CD4-positive, alpha-beta T cell treated with Interleukin-17A for 1 hour (primary cell): Measurements from ENCODE around the gene SAPCD2.

Source experiments
- DNase-seq: peaks from one replicate; pipeline ENCODE4 v3.0.0-alpha.2; 2020

Gene SAPCD2

DNA sequence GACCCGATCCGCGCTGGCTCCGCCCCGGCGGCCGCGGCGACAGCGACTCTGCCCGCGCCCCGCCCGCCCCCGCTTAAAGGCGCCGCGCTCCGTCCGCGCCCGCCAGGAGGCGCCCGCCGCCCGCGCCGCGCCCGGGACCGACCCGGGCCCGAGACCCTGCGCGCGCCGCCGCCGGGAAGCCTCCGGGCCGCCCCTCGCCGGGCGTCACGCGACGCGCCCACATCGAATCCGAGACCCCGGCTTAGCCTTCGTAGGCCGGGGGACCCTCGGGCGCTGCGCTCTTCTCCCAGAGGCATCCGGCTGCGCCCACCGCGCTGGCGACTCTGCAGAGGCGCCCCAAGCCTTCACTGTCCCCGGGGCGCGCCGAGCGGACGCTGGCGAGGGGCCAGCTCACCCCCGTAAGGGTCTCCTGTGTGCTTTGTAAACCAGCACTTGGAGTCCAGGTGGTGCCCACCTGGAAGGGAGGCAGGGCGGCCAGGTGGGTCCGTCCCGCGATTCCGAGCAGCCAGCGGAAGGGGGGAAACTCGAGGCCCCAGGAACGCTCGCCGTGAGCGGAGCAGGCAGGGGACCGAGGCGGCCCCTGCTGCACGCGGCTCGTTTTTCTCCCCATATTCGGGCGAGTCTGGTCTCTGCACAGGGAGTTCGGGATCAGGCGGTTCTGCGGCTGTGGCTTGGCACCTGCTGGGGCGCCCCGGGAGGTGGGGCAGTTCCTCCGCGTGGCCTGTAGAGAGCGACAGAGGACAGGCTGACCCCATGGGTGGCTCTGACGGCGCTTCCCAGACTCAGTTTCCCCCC is 41.9 kb downstream of the SAPCD2 start:
- peak; percentile 69 for DNase-seq

DNA sequence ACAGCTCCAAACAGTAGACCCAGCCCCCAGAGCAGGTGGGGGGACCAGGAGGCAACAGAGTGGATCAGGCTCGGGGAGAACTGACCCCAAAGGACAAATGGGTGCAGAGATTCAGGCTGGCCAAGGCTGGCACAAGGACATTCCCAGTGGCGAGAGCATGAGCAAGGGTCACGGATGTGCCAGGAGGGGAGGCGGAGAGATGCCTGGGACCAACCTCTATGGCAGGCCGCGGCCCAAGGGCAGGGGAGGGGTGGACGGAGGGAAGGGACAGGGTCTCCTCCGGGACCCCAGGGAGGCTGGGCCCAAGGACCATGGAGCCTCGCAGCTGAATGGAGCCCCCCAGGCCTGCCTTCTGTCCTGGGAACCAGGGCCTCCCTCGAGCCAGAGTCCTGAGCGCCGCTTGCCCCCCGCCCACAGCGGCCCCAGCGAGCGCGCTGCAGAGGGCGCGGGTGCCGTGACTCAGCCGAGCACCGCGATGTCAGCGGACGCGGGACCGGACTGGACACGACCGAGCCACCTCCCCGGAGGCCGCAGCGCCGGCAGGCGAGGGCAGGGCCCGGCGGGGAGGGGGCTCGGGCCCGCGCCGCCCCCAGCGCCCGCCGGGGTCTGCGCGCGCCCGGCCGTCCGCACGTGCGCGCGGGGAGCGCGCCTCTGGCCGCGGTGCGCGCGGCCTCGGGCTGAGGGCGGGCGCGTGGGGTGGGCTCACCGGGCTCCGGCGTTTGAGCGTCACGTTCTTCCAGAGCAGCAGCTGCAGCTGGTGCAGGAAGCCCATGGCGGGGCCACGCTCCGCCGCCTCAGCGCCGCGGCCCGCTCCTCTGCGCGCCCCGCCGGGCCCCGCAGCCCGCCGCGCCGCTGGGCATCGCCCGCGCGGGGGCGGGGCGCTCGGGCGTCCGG is 42.7 kb downstream of the SAPCD2 start, which contains the start of gene ABCA2:
Gene ABCA2 (minus strand): TSS at position 869 of the 894 bp plus-strand sequence. CDS start 97 bp downstream, at position 772.
- DNase-seq, result no peak

DNA sequence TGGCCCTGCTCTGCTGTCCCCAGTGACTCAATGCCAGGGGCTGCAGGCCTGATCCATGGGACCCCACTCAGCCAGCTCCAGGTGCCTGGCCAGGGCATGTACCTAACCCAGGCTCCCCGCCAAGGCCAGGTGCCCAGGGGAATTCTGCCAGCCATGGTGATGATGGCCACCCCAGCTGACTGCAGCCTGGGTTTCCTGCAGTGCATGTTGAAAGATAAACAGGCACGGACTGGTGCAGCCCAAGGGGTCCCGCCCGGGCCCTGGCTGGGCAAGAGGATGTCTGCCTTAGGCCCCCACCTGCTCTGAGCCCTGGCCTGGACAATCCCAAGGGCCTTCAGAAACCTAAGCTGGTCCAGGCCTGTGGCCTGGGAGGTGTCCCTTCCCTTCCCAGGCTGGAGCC is 43.5 kb downstream of the SAPCD2 start:
- DNase-seq, result no peak

DNA sequence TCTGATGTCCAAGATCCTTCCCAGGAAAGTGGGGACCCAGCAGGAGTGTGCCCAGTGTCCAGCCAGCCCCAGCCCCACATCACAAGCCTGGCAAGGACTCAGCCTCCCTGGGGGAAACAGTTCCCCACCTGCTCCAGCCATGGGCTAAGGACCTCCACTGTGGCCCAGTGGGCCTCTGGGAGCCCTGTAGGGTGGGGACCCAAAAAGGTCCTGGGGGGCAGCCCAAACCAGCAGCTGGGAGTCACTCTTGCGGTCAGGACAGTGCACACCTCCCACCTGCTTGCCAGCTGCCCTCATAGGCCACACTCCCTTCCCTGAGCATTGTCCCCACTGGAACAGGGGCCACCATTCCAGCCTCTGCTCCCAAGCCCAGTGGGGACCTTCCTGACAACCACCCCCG is 44.0 kb downstream of the SAPCD2 start:
- no peak for DNase-seq

DNA sequence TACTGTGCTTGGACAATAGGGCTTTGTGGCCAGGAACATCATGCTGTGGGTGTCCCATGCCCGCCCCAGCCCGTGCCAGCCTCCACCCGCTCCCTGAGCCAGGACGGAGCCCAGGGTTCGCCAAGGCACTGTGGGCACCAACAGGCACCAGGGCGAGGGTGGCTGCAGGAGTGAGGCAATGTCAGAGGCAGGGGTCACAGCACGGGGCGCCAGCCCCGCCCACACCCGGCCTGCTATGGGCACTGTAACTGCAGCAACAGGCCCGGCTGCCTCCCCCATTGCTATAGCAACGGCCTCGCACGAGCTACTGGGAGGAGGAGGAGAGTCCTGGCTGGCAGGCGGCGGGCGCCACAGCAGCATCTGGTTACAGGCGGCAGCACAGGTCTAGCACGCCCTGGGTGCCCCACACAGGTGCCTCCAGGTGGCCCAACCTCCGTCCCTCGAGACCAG is 44.8 kb downstream of the SAPCD2 start:
- no peak for DNase-seq

DNA sequence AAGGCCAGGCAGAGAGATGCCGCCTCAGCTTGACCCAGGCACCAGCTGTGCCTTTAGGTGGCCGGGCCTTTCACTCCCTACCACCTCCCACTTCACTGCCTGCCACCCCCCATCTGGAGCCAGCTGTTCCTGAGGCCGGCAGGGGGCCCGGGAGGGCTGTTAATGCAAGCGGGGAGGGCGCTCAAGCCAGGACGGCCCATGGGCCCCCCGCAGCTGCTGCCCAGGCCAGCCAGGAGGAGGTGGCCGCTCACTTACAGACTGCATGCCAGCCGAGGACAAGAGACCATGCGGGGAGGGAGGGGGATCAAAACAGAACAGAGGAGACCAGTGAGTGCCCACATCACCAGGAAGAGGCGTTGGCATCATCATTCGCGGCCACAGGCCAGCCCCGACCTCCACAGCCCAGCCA is 46.8 kb downstream of the SAPCD2 start:
- DNase-seq, result no peak

DNA sequence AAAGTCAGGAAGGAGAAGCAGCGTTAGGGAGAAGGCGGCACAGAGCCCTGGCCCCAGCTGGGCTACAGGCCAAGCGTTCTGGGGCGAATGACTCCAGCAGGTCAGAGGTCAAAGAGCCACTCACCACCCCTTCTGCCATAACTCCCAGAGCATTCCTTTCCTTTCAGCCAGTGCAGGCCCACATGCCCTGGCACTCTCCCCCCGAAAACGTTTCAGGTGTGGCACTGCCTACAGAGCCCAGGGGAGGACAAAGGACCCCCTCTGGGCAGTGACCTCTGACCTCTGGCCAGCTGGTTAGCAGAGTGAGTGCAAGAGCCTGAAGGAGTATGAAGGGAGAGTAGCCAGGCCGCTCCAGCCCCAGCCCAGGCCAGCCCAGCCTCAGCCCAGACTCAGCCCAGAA is 47.2 kb downstream of the SAPCD2 start:
- no peak for DNase-seq

DNA sequence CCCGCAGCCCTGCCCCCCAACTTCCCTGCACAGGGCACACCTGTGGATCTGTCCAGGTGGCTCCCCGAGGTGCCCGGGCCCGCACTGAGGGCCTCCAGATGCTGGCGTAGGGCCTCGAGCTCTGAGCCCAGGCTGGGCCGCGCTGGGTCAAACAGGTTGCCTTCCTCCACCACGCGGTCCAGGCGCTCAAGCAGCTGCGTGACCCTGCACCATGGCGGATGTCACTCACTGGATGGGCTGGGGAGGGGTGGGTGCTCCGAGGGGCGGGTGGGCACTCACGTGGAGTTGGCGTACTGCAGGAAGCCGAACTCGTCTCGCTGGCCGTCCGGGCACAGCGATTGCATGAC is 47.7 kb downstream of the SAPCD2 start:
- no peak for DNase-seq

DNA sequence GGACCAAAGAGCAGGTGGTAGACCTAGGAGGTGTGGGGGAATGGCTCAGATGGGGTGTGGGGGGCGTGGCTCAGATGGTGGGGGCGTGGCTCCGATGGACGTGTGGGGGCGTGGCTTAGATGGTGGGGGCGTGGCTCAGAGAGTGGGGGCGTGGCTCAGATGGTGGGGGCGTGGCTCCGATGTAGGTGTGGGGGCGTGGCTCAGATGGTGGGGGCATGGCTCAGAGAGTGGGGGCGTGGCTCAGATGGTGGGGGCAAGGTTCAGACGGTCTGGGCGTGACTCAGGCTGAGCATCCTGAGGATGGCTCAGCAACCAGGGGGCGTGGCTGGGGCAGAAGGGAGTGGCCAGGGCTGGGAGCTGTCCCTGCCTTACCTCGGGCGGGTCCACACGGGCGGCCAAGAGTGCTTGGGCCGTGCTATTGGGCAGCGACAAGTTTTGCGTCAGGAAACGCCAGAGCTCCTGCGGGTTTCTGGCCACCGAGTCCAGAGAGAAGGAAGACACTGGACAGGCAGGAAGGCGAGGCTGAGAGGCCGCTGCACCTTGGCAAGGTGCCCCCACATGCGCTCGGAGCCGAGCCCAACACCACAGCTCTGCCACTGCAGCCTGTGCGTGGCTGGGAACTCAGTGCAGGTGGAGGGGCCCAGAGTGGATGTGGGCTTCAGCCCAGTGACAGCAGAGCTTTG is 48.2 kb downstream of the SAPCD2 start:
- peak; percentile 78 for DNase-seq

DNA sequence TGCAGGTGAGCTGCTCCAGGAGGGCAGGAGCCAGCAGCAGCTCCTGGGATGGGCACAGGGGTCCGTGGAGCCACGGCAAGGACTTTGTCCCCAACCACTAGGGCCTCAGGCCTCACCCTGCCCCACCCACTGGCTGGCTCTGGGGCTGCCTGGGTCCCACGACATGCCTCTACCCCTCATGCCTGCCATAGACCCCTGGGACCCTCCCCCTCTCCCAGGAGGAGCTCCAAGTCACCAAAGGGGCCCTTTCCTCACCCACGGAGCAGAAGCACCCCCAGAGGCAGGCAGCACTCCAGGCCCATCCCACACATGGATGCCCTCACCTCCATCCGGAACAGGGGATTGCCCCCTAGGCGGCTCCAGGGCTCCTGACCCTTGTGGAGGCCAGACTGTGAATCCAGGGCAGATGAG is 48.8 kb downstream of the SAPCD2 start:
- DNase-seq, result no peak

DNA sequence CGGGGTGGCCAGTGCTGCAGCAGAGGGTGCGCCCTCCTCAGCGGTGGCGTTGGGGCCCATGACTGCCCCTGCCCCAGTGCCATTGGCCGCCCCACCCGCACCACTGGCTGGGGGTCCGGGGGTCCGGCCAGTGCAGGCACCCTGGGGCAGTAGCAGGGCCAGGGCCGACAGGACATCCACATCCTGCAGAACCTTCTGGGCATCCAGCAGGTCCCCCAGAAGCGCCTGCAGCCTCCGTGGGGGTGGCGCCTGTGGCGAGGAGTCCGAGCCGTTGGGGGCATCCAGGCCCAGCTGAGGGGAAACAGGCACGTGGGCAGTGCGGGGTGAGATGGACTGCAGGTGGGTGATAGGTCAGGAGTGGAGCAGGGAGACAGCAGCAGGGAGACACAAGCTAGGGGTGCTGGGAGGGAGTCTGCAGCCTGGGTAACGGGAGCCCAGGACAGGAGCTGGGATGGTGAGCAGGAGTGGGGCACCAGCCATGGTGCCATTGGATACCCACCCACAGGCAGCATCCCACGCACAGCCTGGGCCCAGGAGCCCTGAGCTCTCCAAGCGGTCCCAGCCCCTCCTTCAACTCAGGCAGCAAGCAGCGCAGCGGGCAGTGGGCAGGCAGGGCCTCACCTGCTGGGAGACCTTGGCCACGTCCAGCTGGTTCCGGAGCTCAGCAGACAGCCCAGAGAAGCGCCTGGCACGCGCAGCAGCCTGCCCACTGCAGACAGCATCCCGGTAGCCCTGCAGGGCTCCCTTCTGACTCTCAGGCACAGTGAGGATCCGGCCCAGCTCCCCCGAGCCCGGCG is 49.4 kb downstream of the SAPCD2 start:
- DNase-seq, result no peak

DNA sequence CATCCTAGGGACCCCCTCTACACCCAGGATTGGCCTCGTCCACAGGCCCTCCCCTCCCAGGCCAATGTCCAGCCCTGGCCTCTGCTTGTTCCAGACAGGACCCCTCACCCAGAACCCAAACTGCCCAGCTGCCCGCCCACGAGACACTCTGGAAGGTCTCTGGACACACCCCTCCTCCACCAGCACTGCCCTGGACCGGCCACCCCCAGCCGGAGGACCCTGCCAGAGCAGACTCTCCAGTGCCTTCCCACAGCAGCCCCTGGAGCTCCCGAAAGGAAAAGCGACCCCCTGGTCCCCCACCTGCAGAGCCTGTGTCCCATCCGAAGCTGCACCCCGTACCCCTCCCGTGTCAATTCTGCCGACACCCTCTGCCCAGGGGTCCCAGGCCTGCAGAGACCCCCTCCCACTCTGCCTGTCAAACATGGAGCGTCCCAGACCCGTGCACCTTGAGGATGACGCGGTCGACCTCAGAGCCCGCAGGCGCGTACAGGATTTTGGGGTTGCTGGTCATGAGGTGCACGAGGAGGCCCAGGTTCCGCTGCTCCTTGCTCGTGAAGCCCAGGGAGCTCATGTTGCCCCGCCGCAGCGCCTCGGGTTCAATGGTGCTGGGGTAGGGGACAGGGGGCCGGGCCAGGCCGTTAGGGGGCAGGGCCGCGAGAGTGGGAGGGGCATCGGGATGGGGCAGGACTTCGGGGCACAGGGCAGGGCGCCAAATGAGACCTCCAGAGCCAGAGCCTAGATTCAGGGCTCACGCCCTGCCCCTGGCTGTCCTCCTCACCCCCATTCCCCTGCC is 50.3 kb downstream of the SAPCD2 start:
- no peak for DNase-seq

DNA sequence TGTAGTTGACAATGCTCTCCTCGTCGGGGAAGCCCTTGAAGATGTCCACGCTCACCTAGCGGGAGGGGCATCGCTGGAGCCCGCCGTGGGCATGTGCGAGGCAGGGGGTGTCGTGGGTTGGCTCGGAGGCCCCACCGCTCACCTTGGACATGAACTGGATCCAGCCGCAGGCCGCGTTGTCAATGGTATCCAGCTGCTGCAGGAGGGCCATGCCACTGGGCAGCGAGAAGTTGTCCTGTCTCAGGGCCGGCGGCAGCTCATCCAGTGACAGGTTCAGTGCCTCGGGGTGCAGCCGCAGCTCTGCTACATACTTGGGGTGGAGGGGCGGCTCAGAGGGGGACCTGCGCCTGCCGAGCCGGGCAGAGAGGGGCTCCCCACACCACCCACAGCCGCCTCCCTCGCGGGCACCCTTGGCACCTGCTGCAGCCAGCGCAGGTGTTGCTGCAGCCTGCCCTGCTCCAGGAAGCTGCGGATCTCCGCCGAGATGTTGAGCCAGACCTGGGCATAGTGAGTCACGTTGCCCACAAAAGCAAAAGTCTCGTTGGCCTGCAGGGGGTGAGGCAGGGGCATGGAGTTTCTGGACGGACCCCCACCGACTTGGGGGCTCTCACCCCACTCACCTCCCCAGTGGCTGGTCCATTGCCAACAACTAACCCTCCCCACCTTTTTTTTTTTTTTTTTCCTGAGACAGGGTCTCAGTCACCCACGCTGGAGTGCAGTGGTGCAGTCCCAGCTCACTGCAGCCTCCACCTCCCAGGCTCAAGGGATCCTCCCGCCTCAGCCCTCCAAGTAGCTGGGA is 51.4 kb downstream of the SAPCD2 start:
- no peak for DNase-seq

DNA sequence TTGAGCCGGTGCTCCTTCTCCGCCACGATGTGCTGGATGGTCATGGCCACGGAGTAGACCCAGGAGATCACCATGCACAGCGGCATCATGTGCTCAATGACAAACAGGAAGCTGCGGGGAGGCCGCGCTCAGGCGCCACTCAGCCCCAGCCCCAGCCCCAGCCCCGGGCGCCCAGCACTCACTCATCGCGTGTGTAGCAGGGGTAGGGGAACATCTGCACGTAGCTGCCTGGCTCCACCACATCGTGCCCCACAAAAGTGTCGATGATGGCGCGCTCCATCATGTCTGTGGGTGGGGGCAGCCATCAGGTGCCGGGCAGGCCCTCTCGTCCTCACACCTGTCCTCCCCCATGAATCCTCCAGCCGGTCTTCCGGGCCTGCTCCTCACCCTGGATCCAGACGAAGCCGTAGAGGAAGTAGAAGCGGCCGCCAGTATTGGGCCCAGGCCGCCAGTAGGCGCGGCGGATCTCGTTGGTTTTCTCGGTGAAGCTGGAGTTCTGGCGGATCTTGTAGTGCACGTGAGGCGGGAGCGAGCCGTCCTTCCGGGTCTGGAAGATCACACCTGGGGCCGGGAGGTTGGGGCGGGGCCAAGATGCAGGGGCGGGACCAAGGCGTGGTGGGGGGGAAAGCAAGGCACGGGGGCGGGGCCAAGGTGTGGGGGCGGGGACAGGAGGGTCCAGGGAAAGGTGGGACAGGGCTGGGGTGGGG is 52.4 kb downstream of the SAPCD2 start:
- no peak for DNase-seq

DNA sequence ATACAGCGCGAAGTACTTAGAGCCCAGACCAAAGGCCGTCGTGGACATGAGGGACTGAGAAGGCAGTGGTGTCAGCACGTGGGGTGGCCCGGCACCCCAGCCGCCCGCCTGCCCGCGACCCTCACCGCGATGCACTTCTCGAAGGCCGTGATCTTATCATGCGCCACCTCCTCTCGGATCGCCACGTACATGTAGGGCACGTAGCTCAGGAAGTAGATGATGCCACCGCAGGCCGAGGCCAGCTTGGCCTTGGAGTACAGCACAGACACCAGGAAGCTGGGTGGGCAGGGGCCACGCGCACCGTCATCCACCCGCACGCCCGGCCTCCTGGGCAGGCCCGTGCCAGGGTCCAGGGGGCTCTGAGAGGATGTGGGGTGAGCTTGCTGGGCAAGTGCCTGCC is 53.3 kb downstream of the SAPCD2 start:
- no peak for DNase-seq

DNA sequence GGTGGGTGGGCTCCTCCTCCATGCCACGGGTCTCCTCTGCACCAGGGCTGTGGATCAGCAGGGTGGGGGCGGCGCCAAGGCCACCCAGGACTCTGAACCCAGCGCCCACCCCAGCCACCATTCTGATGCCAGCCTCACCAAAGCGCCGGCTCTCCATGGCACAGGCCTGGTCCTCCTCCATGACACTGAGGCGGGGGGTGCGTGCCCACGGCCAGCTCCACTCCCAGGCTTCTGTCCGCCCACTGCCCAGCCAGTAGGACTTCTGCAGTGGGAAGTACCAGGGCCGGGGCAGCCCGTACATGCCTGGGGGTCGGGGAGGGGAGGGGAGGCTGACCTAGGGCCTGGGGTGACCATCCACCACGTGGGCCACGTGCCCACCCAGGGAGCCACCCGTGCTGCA is 53.9 kb downstream of the SAPCD2 start:
- no peak for DNase-seq

DNA sequence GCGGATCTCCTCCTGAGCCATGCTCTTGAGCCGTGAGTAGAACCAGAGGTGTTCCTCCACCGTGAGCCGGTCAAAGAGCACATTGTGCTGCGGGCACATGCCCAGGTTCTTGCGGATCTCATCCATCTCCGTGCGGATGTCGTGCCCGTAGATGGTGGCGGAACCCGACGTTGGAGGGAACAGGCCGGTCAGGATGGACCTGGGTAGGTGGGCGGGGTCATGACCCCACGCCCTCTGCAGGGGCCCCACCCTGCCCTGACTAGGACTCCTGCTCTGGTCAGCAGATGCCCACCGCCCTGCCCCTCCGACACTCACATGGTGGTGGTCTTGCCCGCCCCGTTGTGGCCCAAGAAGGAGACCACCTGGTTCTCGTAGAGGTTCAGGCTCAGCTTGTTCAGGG is 54.4 kb downstream of the SAPCD2 start:
- no peak for DNase-seq

DNA sequence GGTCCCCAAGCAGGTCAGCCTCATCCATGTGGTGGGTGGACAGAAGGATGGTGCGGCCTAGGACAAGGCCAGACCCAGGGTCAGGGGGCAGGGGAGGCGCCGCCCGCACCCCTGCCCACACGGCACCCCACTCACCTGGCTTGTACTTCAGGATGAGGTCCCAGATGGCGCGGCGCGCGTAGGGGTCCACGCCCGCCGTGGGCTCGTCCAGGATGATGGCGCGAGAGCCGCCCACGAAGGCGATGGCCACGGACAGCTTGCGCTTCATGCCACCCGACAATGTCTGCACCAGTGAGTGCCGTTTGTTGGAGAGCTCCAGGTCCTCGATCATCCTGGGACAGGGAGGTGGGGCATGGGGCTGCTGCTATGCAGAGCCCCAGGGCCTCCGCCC is 54.8 kb downstream of the SAPCD2 start:
- DNase-seq, result no peak

DNA sequence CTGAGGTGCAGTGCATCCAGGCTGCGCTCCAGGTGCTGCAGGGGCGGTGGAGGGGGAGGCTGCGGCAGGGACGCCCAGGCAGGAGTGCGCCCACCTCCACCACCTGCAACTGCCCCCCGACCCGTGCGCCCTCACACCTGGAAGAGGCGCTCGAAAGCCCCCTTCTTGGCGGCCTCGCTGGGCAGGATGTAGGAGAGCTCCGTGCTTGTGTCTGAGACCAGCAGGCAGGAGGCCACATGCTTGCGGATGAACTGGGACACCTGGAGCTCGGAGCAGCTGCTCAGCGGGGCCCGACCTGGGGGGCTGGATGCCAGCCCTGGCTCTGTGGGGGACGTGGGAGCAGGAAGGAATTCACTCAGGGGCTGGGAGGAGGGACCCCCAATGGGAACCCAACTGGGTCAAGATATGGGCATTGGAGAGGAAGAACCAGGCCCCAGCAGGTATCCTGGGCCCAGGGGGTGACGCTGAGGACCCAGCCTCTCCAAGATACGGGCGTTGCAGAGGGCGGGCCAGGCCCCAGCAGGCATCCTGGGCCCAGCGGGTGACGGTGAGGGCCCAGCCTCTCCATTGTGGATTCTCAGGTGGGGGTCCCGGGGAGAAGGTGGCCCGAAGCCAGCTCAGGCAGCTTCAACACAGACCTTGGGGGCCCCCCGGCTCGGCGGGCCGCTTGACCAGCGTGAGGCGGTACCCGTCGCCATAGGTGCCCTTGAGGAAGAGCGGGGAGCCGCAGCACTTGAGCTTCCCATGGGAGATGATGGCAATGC is 55.4 kb downstream of the SAPCD2 start:
- no peak for DNase-seq
